NCI-H446 (cell line): ENCODE data around the gene LENEP.

Experiments used
- DNase-seq, 2 experiments: peaks; one replicate each; lab custom pipeline; 2025; lab: John Stamatoyannopoulos, UW

The LENEP gene

GRCh38 chr1:154998818-154999570 is 5.6 kb downstream of the LENEP start:
- no peak for DNase-seq

- no peak for DNase-seq
Measured at GRCh38 chr1:154999571-155000410, 6.4 kb downstream of the LENEP start.

- DNase-seq, result no peak
Measured at GRCh38 chr1:155000411-155000725, 7.0 kb downstream of the LENEP start.

- DNase-seq, result peak; percentile 86 to 91
Measured at GRCh38 chr1:155000726-155001424, 7.5 kb downstream of the LENEP start.

GRCh38 chr1:155001425-155001674 is 8.0 kb downstream of the LENEP start:
- no peak for DNase-seq

- DNase-seq, result peak; percentile 99
Measured at GRCh38 chr1:155001675-155002463, 8.5 kb downstream of the LENEP start.

- DNase-seq, result no peak
Measured at GRCh38 chr1:155002464-155003226, 9.3 kb downstream of the LENEP start, which contains the start of gene ZBTB7B. Gene ZBTB7B (plus strand): TSS chr1:155002802. CDS start chr1:155014661, 11,859 bp downstream.

- DNase-seq, result peak; percentile 50 to 55
Measured at GRCh38 chr1:155003227-155003765, 9.9 kb downstream of the LENEP start.

- DNase-seq, result no peak
Measured at GRCh38 chr1:155003766-155004351, 10.5 kb downstream of the LENEP start.

GRCh38 chr1:155004352-155005075 is 11.1 kb downstream of the LENEP start:
- no peak for DNase-seq

GRCh38 chr1:155005076-155006011 is 12.0 kb downstream of the LENEP start:
- DNase-seq, result peak; percentile 75 to 92

GRCh38 chr1:155006601-155007101 is 13.3 kb downstream of the LENEP start:
- peak in 1 of 2 experiments; percentile 50 for DNase-seq

- DNase-seq, result peak in 1 of 2 experiments; percentile 35
Measured at GRCh38 chr1:155007251-155007828, 14.0 kb downstream of the LENEP start.

- no peak for DNase-seq
Measured at GRCh38 chr1:155008015-155008941, 14.9 kb downstream of the LENEP start.

GRCh38 chr1:155009221-155009711 is 15.9 kb downstream of the LENEP start:
- DNase-seq, result no peak

GRCh38 chr1:155009742-155010141 is 16.4 kb downstream of the LENEP start:
- no peak for DNase-seq
